ENCODE measurements around the gene BTBD19. TPM values are rescaled to one million over a fixed set of nuclear protein-coding genes. Genes with fewer than 3 reads are reported as not detected.

The BTBD19 gene
- total RNA-seq, 4 donors from 2014 or later = 1.2 to 7.3 (median 4.4) TPM

DNA sequence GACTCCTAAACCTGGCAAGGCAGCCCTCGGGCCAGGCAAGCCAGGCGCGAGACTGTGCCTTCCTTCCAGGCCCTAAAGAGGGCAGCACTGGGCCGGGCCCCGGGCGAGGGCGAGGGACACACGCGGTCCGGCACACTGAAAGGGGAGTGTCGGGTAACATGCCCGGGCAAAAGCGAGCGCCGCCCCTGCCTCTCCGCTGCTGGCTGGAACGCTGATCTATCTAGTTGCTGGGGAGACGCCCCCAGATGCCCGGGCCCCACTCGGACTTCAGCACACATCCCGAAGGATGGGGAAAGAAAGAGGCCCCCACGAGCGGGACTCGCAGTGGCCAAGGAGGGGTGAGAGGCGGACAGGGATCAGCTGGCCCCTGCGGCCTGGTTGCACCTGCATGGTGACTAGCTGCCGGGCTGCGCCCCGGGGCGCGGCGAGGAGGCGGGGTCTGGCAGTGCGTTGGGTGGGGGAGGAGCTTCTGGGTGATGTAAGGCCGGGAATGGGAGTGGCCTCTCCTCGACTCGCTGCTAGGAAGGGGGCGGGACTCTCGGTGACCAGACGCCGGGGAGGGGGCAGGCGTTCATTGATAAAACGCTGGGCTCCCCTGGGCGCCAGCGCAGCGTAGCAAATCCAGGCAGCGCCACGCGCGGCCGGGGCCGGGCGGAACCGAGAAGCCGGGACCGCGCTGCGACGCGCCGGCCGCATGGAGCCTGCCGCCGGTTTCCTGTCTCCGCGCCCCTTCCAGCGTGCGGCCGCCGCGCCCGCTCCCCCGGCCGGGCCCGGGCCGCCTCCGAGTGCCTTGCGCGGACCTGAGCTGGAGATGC is 8.3 kb upstream of the BTBD19 start, which contains the start of gene PLK3:
PLK3 (plus strand) TSS at position 608 of the 815 bp plus-strand sequence; CDS start at position 695, 87 bp downstream.
- peak; percentile 99 for DNase-seq (ENCODE audit: low spot score in 2 of 2)
- peak within 1 kb of the TSS; percentile 82 for H3K4me3 ChIP-seq
- H3K9me3 ChIP-seq = no peaks in the 10 kb centered on the region
- H3K36me3 ChIP-seq = peaks cover 28% of the 10 kb centered on the region
- H3K27ac ChIP-seq = peak within 1 kb of the TSS; percentile 93
- no peaks in the 10 kb centered on the region for H3K27me3 ChIP-seq
- peaks cover 41% of the 10 kb centered on the region for H3K4me1 ChIP-seq
- TF ChIP-seq POLR2AphosphoS5 (IDR thresholded peaks at IDR 0.05) (peak in 2 of 3 donors; percentile 71 to 91), EP300 (IDR thresholded peaks at IDR 0.05) (no peak), POLR2A (IDR thresholded peaks at IDR 0.05) (peak; percentile 87 to 99)
- TF ChIP-seq, protein P1, sequence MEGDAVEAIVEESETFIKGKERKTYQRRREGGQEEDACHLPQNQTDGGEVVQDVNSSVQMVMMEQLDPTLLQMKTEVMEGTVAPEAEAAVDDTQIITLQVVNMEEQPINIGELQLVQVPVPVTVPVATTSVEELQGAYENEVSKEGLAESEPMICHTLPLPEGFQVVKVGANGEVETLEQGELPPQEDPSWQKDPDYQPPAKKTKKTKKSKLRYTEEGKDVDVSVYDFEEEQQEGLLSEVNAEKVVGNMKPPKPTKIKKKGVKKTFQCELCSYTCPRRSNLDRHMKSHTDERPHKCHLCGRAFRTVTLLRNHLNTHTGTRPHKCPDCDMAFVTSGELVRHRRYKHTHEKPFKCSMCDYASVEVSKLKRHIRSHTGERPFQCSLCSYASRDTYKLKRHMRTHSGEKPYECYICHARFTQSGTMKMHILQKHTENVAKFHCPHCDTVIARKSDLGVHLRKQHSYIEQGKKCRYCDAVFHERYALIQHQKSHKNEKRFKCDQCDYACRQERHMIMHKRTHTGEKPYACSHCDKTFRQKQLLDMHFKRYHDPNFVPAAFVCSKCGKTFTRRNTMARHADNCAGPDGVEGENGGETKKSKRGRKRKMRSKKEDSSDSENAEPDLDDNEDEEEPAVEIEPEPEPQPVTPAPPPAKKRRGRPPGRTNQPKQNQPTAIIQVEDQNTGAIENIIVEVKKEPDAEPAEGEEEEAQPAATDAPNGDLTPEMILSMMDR (IDR thresholded peaks at IDR 0.05) = peak; percentile 75 to 97
- WGBS = 0% methylated on average over 15 of the region's 79 CpGs

DNA sequence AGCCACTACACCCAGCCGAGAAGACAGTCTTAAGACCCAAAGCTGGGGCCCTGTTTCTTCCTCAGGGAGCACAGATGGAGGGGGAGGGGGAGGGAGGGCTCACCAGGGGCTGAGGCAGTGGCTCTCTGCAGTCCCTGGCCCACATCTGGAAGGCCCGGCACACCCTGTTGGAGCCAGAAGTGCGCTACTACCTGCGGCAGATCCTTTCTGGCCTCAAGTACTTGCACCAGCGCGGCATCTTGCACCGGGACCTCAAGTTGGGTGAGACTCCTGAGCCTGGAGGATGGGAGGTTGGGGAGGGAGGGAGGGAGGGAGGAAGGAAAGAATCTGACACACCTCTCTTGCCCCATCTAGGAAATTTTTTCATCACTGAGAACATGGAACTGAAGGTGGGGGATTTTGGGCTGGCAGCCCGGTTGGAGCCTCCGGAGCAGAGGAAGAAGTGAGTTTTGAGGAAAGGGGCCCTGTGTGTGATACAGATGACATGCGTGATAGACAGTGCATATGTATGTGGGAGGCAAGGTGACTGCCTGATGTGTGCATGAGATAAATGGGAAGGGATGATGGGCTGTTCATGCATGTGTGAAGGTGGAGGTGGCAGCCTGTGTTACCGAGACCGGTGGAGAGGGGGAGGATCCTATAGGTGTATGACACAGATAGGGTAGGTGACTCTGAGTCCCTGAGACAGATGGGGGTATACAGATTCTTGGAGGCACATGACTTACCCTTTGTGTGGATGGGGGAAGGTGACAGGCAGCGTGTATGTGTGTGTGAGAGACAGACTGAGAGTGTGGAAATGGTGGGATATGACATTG is 6.6 kb upstream of the BTBD19 start:
- Histone ChIP-seq H3K36me3 (peaks cover 44% of the 10 kb centered on the region), H3K27me3 (no peaks in the 10 kb centered on the region), H3K4me3 (peak overlapping the region; percentile 82), H3K27ac (peak overlapping the region; percentile 50), H3K4me1 (peaks cover 51% of the 10 kb centered on the region), H3K9me3 (no peaks in the 10 kb centered on the region)
- DNase-seq (ENCODE audit: low spot score in 2 of 2) = peak in 1 of 2 donors; percentile 79
- 46% methylated on average over 13 of the region's 13 CpGs for WGBS
- no peak for TF ChIP-seq POLR2AphosphoS5 (IDR thresholded peaks at IDR 0.05)
- TF ChIP-seq, protein P1 (IDR thresholded peaks at IDR 0.05) = no peak
- TF ChIP-seq EP300 (IDR thresholded peaks at IDR 0.05) = no peak
- TF ChIP-seq POLR2A (IDR thresholded peaks at IDR 0.05) = no peak

DNA sequence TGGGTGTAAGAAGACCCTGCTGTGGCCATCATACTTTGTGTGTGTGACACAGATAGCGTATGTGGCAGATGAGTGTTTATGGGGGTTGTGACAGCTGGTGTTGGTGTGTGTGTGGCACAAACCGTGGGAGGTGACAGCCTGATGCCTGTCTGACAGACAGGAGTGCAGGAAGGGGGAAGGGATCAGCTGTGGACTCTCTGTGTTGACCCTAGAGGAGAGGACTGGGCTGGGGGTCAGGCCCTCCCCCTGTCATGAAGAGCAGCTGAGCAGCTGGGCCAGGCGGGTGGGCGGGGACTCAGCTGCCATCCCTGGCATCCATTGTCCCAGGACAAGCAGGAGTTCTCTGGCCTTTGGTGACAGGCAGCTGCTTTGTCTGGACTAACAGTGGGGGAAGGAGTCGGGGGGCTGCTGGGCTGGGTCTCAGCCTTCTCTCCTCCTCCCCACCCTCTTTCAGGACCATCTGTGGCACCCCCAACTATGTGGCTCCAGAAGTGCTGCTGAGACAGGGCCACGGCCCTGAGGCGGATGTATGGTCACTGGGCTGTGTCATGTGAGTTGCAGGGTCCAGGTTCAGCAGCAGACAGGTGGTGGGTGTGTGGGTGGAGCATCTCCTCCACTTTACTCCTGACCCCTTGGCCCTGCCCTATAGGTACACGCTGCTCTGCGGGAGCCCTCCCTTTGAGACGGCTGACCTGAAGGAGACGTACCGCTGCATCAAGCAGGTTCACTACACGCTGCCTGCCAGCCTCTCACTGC is 5.8 kb upstream of the BTBD19 start:
- peaks cover 59% of the 10 kb centered on the region for H3K4me1 ChIP-seq
- H3K27ac ChIP-seq = peak overlapping the region; percentile 50
- WGBS = 79% methylated on average over 10 of the region's 13 CpGs
- TF ChIP-seq POLR2A (IDR thresholded peaks at IDR 0.05) (no peak), POLR2AphosphoS5 (IDR thresholded peaks at IDR 0.05) (no peak), EP300 (IDR thresholded peaks at IDR 0.05) (no peak)
- TF ChIP-seq, protein P1 (IDR thresholded peaks at IDR 0.05) = no peak
- DNase-seq (ENCODE audit: low spot score in 2 of 2) = peak in 1 of 2 donors; percentile 71
- no peaks in the 10 kb centered on the region for H3K9me3 ChIP-seq
- H3K36me3 ChIP-seq = peaks cover 44% of the 10 kb centered on the region
- peak overlapping the region; percentile 82 for H3K4me3 ChIP-seq
- H3K27me3 ChIP-seq = no peaks in the 10 kb centered on the region

DNA sequence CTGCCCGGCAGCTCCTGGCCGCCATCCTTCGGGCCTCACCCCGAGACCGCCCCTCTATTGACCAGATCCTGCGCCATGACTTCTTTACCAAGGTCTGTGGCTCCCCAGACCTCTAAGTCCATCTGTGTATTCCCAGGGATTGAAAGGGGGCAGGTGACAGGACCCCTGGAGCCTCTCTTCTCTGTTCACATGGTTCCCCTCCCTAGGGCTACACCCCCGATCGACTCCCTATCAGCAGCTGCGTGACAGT is 5.3 kb upstream of the BTBD19 start:
- TF ChIP-seq EP300 (IDR thresholded peaks at IDR 0.05) (no peak), POLR2A (IDR thresholded peaks at IDR 0.05) (no peak), POLR2AphosphoS5 (IDR thresholded peaks at IDR 0.05) (no peak)
- TF ChIP-seq, protein P1 (IDR thresholded peaks at IDR 0.05) = no peak
- H3K9me3 ChIP-seq = no peaks in the 10 kb centered on the region
- peaks cover 44% of the 10 kb centered on the region for H3K36me3 ChIP-seq
- peak in 1 of 2 donors; percentile 66 for DNase-seq (ENCODE audit: low spot score in 2 of 2)
- H3K4me1 ChIP-seq = peaks cover 64% of the 10 kb centered on the region
- WGBS = 93% methylated on average over 9 of the region's 9 CpGs
- no peak overlapping the region for H3K27ac ChIP-seq
- no peak overlapping the region for H3K4me3 ChIP-seq
- no peaks in the 10 kb centered on the region for H3K27me3 ChIP-seq
